ENCODE measurements around the gene VAV3.

DNA sequence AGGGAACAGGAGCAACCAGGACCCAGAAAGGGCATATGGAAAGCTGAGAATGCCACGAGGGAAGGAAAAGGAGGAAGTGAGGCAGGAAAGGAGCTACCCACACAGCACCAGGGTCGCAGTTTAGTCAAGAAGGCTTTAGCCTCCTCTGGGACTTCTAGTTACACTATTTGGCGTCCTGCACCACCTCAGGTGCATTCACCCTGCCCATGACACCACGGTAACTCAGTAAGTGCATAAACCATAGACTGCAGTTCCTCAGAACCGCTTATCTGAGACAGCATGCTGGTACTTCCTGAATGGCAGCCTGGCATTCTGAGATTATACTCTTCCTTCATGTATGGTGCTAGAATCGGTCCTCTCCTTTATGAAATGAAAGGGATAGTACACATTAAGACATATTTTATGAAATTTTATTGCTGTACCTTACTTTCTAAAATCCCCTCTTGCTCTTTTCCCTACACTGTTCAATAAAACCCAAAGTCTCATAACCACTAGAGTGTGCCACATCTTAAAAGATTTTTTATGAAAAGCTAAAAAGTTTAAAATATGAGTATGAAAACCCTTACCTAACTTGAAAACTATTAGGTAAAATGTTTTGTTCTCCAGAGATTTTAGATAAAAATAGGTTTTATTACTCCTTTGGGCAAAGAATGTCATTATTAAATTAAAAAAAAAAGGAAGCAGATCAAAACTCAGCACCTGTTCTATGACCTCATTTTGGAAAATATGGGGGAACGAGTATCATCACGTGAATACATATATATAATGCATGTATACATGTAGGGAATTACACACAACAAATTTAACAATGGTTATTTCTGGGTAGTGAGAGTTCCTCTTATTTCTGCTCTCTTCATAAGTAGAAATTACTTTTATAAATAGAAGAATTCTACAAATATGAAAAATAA is 67.3 kb downstream of the VAV3 start:
- TF ChIP-seq EZH2 (IDR thresholded peaks at IDR 0.05; ENCODE audit: insufficient read depth, poor library complexity, severe bottlenecking): no peak
- TF ChIP-seq EZH2phosphoT487 (IDR thresholded peaks at IDR 0.05; ENCODE audit: insufficient read depth, low read depth): no peak
